Stimulated activated CD4-positive, alpha-beta T cell treated with anti-CD3 and anti-CD28 coated beads, Interleukin-12 subunit alpha, Interleukin-12 subunit beta, amount 100 ng/mL, for 4 hours (primary cell): Measurements from ENCODE around the gene ERFL.
"Not testable (repeated sequence)": the region's sequence is repeated elsewhere in the genome, so short reads cannot be mapped to it uniquely, and the experiment has no call there.

ENCODE experiments used
- DNase-seq: peaks from one replicate; pipeline ENCODE4 v3.0.0-alpha.2; 2020

The ERFL gene

GRCh38 chr19:41875973-41876372, 52.3 kb downstream of the ERFL start:
- DNase-seq, result not testable (repeated sequence)

GRCh38 chr19:41872775-41873647, 55.2 kb downstream of the ERFL start:
- peak; percentile 70 for DNase-seq

GRCh38 chr19:41872384-41872774, 55.9 kb downstream of the ERFL start:
- DNase-seq, result no peak

- DNase-seq, result peak; percentile 44
Observed at GRCh38 chr19:41871573-41872383, 56.5 kb downstream of the ERFL start.

- no peak for DNase-seq
Observed at GRCh38 chr19:41870401-41870873, 57.8 kb downstream of the ERFL start.

GRCh38 chr19:41869374-41869955, 58.8 kb downstream of the ERFL start:
- DNase-seq, result no peak

GRCh38 chr19:41868989-41869300, 59.3 kb downstream of the ERFL start:
- no peak for DNase-seq

- no peak for DNase-seq
Observed at GRCh38 chr19:41868120-41868988, 59.9 kb downstream of the ERFL start.

- DNase-seq, result no peak
Observed at GRCh38 chr19:41866284-41866683, 62.0 kb downstream of the ERFL start.

- no peak for DNase-seq
Observed at GRCh38 chr19:41864374-41864773, 63.9 kb downstream of the ERFL start.

GRCh38 chr19:41863209-41863931, 64.9 kb downstream of the ERFL start:
- DNase-seq, result no peak

GRCh38 chr19:41862445-41862986, 65.7 kb downstream of the ERFL start:
- no peak for DNase-seq

- no peak for DNase-seq
Observed at GRCh38 chr19:41861846-41862245, 66.4 kb downstream of the ERFL start.

- DNase-seq, result no peak
Observed at GRCh38 chr19:41861116-41861768, 67.0 kb downstream of the ERFL start.

GRCh38 chr19:41860419-41861115, 67.7 kb downstream of the ERFL start:
- no peak for DNase-seq

- DNase-seq, result peak; percentile 98
Observed at GRCh38 chr19:41859618-41860418, 68.4 kb downstream of the ERFL start, which contains the start of gene RPS19. Gene RPS19 (plus strand): TSS chr19:41860255. CDS start chr19:41860775, 520 bp downstream.

GRCh38 chr19:41859213-41859617, 69.0 kb downstream of the ERFL start:
- DNase-seq, result no peak
